Nephron progenitor cell (in vitro differentiated cells): ENCODE data around the gene FARP1.

ENCODE experiments used
- DNase-seq: peaks from one replicate; pipeline ENCODE4 v3.0.0; 2021
- H3K27ac Mint-ChIP-seq: 2 replicates; pipeline ENCODE4 v1.8.0; 2021; ENCODE audit warnings: mild to moderate bottlenecking, moderate library complexity, mixed read lengths
- H3K27me3 Mint-ChIP-seq: 2 replicates; pipeline ENCODE4 v1.8.0; 2021; ENCODE audit warnings: mild to moderate bottlenecking, low read depth, mixed read lengths; ENCODE audit not compliant: poor library complexity
- H3K36me3 Mint-ChIP-seq: 2 replicates; pipeline ENCODE4 v1.8.0; 2021; ENCODE audit warnings: low read depth, mixed read lengths
- H3K4me1 Mint-ChIP-seq: 2 replicates; pipeline ENCODE4 v1.8.0; 2021; ENCODE audit warnings: mixed read lengths
- H3K4me3 Mint-ChIP-seq: 2 replicates; pipeline ENCODE4 v1.8.0; 2021; ENCODE audit warnings: mild to moderate bottlenecking, moderate library complexity, mixed read lengths
- H3K9me3 Mint-ChIP-seq: 2 replicates; pipeline ENCODE4 v1.8.0; 2021; ENCODE audit warnings: mild to moderate bottlenecking, moderate library complexity, mixed read lengths
- TF ChIP-seq, protein P1 (sequence below): fragments of 200-600 bp; sonication (generic); IDR thresholded peaks from 2 replicates; pipeline ENCODE4 v1.5.0; 2021; ENCODE audit warnings: antibody characterized with exemption

Gene FARP1

DNA sequence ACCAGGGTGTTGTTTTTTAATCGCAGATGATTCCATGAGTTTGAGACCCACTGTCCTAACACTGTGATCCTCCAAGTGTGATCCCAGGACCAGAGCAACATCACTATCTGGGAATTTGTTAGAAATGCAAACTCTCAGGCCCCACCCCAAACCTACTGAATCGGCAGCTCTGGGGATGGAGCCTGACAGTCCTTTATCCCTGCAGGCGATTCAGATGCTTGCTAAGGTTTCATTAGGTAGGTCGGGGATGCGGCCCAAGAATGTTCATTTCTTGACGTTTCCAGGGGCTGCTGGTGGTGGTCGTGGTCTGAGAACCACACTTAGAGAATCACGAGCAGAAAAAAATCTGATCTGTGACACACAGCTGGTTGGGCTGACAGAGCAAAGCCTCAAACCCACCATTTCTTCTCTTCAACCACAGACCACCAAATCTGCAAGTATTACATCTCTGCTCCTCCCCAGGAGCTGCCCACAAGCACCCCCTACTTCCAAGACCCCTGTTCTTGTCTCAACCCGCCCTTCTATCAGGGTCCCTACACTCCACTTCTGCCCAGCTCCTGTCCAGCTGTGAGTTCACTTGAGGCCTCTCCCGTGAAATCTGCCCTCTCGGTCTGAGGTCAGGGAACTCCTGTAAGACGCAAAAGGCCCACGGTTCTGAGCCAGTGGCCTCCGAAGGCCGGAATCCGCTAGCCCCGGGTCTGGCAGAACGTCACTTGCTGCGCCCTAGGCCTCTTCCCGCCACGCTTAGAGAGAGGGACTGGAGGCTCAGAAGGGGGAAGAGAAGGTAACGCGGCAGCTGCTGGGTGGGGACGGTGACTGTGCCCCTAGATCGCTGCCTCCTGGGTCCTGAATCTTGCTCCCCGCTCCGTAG is 1.1 kb upstream of the FARP1 start:
- H3K27ac Mint-ChIP-seq: no peak overlapping the region

DNA sequence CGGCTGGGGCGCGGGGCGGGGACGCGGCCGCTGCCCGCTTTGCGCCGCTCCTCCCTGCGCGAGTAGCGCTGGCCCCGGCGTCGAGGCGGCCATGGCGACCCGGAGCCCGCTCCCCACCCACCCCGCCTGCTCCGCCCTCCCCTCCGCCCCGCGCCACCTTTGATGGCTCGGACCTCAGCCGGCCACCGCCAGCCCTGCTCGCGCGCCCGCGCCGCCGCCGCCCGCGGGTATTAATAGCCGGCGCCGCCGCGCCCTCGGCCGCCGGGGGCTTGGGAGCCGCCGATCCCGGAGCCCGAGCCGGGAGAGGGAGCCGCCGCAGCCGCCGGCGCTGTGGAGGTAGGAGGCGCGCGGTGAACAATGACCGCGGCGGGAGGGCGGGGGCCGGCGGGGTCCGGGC is 261 bp downstream of the FARP1 start:
- H3K9me3 Mint-ChIP-seq: no peaks in the 10 kb centered on the region
- peaks cover 15% of the 10 kb centered on the region for H3K27me3 Mint-ChIP-seq
- H3K4me3 Mint-ChIP-seq: no peak overlapping the region
- H3K27ac Mint-ChIP-seq: no peak overlapping the region
- peaks cover 47% of the 10 kb centered on the region for H3K4me1 Mint-ChIP-seq
- TF ChIP-seq, protein P1, sequence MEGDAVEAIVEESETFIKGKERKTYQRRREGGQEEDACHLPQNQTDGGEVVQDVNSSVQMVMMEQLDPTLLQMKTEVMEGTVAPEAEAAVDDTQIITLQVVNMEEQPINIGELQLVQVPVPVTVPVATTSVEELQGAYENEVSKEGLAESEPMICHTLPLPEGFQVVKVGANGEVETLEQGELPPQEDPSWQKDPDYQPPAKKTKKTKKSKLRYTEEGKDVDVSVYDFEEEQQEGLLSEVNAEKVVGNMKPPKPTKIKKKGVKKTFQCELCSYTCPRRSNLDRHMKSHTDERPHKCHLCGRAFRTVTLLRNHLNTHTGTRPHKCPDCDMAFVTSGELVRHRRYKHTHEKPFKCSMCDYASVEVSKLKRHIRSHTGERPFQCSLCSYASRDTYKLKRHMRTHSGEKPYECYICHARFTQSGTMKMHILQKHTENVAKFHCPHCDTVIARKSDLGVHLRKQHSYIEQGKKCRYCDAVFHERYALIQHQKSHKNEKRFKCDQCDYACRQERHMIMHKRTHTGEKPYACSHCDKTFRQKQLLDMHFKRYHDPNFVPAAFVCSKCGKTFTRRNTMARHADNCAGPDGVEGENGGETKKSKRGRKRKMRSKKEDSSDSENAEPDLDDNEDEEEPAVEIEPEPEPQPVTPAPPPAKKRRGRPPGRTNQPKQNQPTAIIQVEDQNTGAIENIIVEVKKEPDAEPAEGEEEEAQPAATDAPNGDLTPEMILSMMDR: no peak
- DNase-seq: peak; percentile 76
- peaks cover 6% of the 10 kb centered on the region for H3K36me3 Mint-ChIP-seq

More for the DNA sequence above, 1.1 kb upstream of the FARP1 start:
- H3K4me1 Mint-ChIP-seq: peaks cover 33% of the 10 kb centered on the region
- no peaks in the 10 kb centered on the region for H3K9me3 Mint-ChIP-seq
- no peaks in the 10 kb centered on the region for H3K36me3 Mint-ChIP-seq
- H3K4me3 Mint-ChIP-seq: peak overlapping the region; percentile 88
- peaks cover 15% of the 10 kb centered on the region for H3K27me3 Mint-ChIP-seq
- TF ChIP-seq, protein P1: no peak
- peak; percentile 35 for DNase-seq

DNA sequence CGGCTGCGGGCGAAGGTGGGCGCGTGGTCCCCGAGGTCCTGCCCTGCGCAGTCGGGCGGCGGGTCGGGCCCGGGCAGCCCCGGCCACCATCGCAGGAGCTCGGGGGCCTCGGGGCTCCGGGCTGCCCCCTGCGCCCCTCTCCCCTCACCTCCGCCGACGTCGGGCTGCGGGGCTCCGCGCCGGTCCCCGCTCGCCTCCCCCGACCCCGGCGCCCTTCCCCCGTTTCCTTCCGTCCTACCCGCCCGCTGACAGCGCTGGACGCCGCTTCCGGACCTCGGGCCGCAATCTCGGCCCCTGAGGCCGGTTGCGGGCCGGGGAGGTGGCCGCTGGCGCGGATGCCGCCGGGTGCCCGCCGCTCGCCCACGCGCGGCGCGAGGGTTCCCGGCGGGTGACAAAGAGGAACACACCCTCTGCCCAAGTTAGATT is 720 bp downstream of the FARP1 start:
- peak; percentile 46 for DNase-seq
- TF ChIP-seq, protein P1: no peak
- H3K36me3 Mint-ChIP-seq: peaks cover 10% of the 10 kb centered on the region
- H3K27ac Mint-ChIP-seq: peak overlapping the region; percentile 78
- no peaks in the 10 kb centered on the region for H3K9me3 Mint-ChIP-seq
- H3K27me3 Mint-ChIP-seq: peaks cover 15% of the 10 kb centered on the region
- H3K4me1 Mint-ChIP-seq: peaks cover 52% of the 10 kb centered on the region
- peak overlapping the region; percentile 89 for H3K4me3 Mint-ChIP-seq

DNA sequence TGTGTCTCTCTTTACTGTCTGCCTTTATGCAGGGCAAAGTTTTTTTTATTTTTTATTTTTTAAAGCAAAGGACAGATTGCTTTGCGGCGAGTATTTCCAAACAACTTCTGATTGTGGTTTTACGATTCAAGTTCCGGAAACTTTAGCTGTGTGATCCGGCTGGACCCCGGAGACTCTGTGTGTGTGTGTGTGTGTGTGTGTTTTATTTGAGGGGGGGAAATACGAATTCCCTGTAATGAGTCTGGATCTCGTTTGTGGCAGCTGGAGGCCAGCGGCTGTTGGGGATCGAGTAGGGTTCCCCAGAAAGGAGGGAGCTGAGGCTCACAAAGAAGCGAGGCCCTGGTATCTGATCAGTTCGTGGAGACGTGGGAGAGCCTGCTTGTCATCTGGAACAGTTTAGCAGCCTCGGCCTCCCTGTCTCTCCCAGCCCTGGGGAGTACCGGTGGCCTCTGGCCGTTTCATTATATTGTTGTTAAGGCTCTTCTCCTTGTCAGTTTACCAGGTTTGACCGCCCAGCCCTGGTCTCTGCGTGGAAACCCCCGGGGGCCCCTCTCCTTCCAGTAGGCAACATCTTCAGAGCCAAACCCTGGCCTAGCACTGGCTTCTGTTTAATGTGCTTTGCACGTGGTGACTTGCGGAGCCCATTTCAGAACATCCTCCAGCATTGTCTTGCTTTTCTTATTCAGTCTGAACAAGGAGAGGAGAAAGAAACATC is 1.3 kb downstream of the FARP1 start:
- Mint-ChIP-seq H3K27me3 (peaks cover 15% of the 10 kb centered on the region), H3K9me3 (peaks cover 2% of the 10 kb centered on the region), H3K4me3 (peak overlapping the region; percentile 89), H3K36me3 (peaks cover 16% of the 10 kb centered on the region), H3K27ac (peak overlapping the region; percentile 78), H3K4me1 (peaks cover 58% of the 10 kb centered on the region)
- peak; percentile 21 for DNase-seq
- TF ChIP-seq, protein P1: no peak

DNA sequence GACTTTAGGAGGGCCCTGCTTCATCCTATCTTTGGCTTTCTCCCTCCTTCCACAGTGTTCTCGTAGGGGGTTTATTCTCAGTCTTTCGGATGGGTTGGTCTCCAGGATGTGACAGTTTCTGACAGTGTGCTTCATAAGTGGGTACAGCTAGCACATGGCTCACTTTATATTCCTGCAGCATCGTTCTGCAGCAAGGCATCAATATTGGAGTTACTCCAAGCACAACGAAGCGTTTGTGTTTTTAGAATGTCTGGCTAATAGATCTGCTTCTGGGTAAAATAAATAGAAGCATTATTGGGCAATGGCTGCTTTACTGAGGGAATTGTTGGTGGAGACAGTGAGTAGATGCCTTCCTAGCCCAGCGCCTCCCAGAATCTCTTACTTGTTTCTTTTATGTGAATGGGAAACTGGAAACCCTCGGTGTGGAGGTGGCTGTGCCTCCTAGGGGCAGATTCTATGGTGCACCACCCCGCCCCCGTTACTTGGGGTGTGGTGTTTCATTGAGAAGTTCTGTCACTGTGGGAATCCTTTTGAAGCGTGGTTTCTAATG is 2.0 kb downstream of the FARP1 start:
- Mint-ChIP-seq H3K27ac (peak overlapping the region; percentile 78), H3K27me3 (peaks cover 15% of the 10 kb centered on the region), H3K4me1 (peaks cover 60% of the 10 kb centered on the region), H3K4me3 (peak overlapping the region; percentile 89), H3K36me3 (peaks cover 20% of the 10 kb centered on the region), H3K9me3 (peaks cover 4% of the 10 kb centered on the region)
- TF ChIP-seq, protein P1: no peak
- DNase-seq: peak; percentile 50
